Activated T-cell treated with anti-CD3 and anti-CD28 coated beads, Interleukin-2, amount 50 U/mL, for 72 hours (primary cell): Measurements from ENCODE around the gene WWOX. TPM values are rescaled to one million over a fixed set of nuclear protein-coding genes. Genes with fewer than 3 reads are reported as not detected.

Experiments
- ATAC-seq, 2 donors: fragments of 150-1000 bp; cut with Tn5 transposase; replicated peaks in 1 of 2; 2 replicates each; pipeline ENCODE4 v1.10.0; 2021; ENCODE audit warnings: moderate library complexity in 2 of 2, mild to moderate bottlenecking in 1 of 2
- DNase-seq, 2 donors: peaks; one replicate each; pipeline ENCODE4 v3.0.0; 2021 to 2022; ENCODE audit warnings: mixed read lengths in 1 of 2
- H3K27ac Mint-ChIP-seq: one replicate; pipeline ENCODE4 v1.8.0; 2022; ENCODE audit warnings: mild to moderate bottlenecking, moderate library complexity, mixed read lengths
- H3K27me3 Mint-ChIP-seq: one replicate; pipeline ENCODE4 v1.8.0; 2022; ENCODE audit warnings: low read depth, mixed read lengths
- H3K36me3 Mint-ChIP-seq, 2 donors: one replicate each; pipeline ENCODE4 v1.8.0; 2022; ENCODE audit warnings: mixed read lengths in 2 of 2, mild to moderate bottlenecking in 1 of 2; ENCODE audit not compliant: insufficient read depth in 2 of 2
- H3K4me1 Mint-ChIP-seq: one replicate; pipeline ENCODE4 v1.8.0; 2022; ENCODE audit warnings: low read depth, mixed read lengths
- H3K4me3 Mint-ChIP-seq, 2 donors: one replicate each; pipeline ENCODE4 v1.8.0; 2022; ENCODE audit warnings: mild to moderate bottlenecking in 2 of 2, mixed read lengths in 2 of 2, moderate library complexity in 2 of 2
- H3K9me3 Mint-ChIP-seq, 2 donors: one replicate each; pipeline ENCODE4 v1.8.0; 2022; ENCODE audit warnings: mixed read lengths in 2 of 2
- total RNA-seq, 2 donors: library from RNA; stranded (reverse); gene quantifications; one replicate each; pipeline ENCODE4 v1.2.3, GENCODE V29; 2022

Gene WWOX
- total RNA-seq, 2 donors from 2014 or later, result 21.2 to 21.5 TPM

- ATAC-seq (no peak), DNase-seq (no peak)
Observed at GRCh38 chr16:78480588-78480987, 381.1 kb downstream of the WWOX start.

GRCh38 chr16:78483124-78483992 lies 383.9 kb downstream of the WWOX start:
- H3K27me3 Mint-ChIP-seq, result no peaks in the 10 kb centered on the region

More at GRCh38 chr16:78480588-78480987, 381.1 kb downstream of the WWOX start:
- H3K27me3 Mint-ChIP-seq, result no peaks in the 10 kb centered on the region
- no peaks in the 10 kb centered on the region for H3K36me3 Mint-ChIP-seq
- no peak overlapping the region for H3K27ac Mint-ChIP-seq
- H3K9me3 Mint-ChIP-seq, result no peaks in the 10 kb centered on the region
- no peaks in the 10 kb centered on the region for H3K4me1 Mint-ChIP-seq
- no peak overlapping the region for H3K4me3 Mint-ChIP-seq

GRCh38 chr16:78484509-78485058 lies 385.1 kb downstream of the WWOX start:
- no peak overlapping the region for H3K27ac Mint-ChIP-seq
- H3K4me3 Mint-ChIP-seq, result no peak overlapping the region
- H3K27me3 Mint-ChIP-seq, result no peaks in the 10 kb centered on the region
- H3K4me1 Mint-ChIP-seq, result no peaks in the 10 kb centered on the region
- no peaks in the 10 kb centered on the region for H3K9me3 Mint-ChIP-seq
- ATAC-seq, result no peak
- DNase-seq, result no peak
- H3K36me3 Mint-ChIP-seq, result no peaks in the 10 kb centered on the region

More at GRCh38 chr16:78483124-78483992, 383.9 kb downstream of the WWOX start:
- ATAC-seq, result no peak
- Mint-ChIP-seq H3K9me3 (no peaks in the 10 kb centered on the region), H3K4me3 (no peak overlapping the region), H3K27ac (no peak overlapping the region), H3K4me1 (no peaks in the 10 kb centered on the region), H3K36me3 (no peaks in the 10 kb centered on the region)
- DNase-seq, result no peak

- no peak for DNase-seq
- Mint-ChIP-seq H3K9me3 (no peaks in the 10 kb centered on the region), H3K4me3 (no peak overlapping the region), H3K4me1 (no peaks in the 10 kb centered on the region), H3K27ac (no peak overlapping the region), H3K27me3 (no peaks in the 10 kb centered on the region), H3K36me3 (no peaks in the 10 kb centered on the region)
- no peak for ATAC-seq
Observed at GRCh38 chr16:78485188-78485916, 385.9 kb downstream of the WWOX start.

- Mint-ChIP-seq H3K36me3 (no peaks in the 10 kb centered on the region), H3K27ac (no peak overlapping the region), H3K4me1 (no peaks in the 10 kb centered on the region), H3K27me3 (no peaks in the 10 kb centered on the region), H3K4me3 (no peak overlapping the region), H3K9me3 (no peaks in the 10 kb centered on the region)
- DNase-seq (no peak), ATAC-seq (no peak)
Observed at GRCh38 chr16:78485917-78486257, 386.4 kb downstream of the WWOX start.

- Mint-ChIP-seq H3K27me3 (no peaks in the 10 kb centered on the region), H3K4me1 (no peaks in the 10 kb centered on the region), H3K4me3 (no peak overlapping the region), H3K9me3 (no peaks in the 10 kb centered on the region), H3K27ac (no peak overlapping the region), H3K36me3 (no peaks in the 10 kb centered on the region)
- no peak for DNase-seq
- ATAC-seq, result no peak
Observed at GRCh38 chr16:78487471-78487870, 388.0 kb downstream of the WWOX start.

GRCh38 chr16:78489072-78489471 lies 389.6 kb downstream of the WWOX start:
- Mint-ChIP-seq H3K4me3 (no peak overlapping the region), H3K9me3 (no peaks in the 10 kb centered on the region), H3K4me1 (no peaks in the 10 kb centered on the region), H3K27ac (no peak overlapping the region), H3K36me3 (no peaks in the 10 kb centered on the region), H3K27me3 (no peaks in the 10 kb centered on the region)
- DNase-seq, result no peak
- ATAC-seq, result no peak

- Mint-ChIP-seq H3K4me3 (no peak overlapping the region), H3K9me3 (no peaks in the 10 kb centered on the region), H3K4me1 (no peaks in the 10 kb centered on the region), H3K36me3 (no peaks in the 10 kb centered on the region), H3K27ac (no peak overlapping the region), H3K27me3 (no peaks in the 10 kb centered on the region)
- ATAC-seq (no peak), DNase-seq (no peak)
Observed at GRCh38 chr16:78489631-78490030, 390.2 kb downstream of the WWOX start.

GRCh38 chr16:78490431-78490830 lies 391.0 kb downstream of the WWOX start:
- Mint-ChIP-seq H3K9me3 (no peaks in the 10 kb centered on the region), H3K4me3 (no peak overlapping the region), H3K4me1 (no peaks in the 10 kb centered on the region), H3K27me3 (no peaks in the 10 kb centered on the region), H3K36me3 (no peaks in the 10 kb centered on the region), H3K27ac (no peak overlapping the region)
- no peak for DNase-seq
- ATAC-seq, result no peak

- Mint-ChIP-seq H3K9me3 (no peaks in the 10 kb centered on the region), H3K36me3 (no peaks in the 10 kb centered on the region), H3K27ac (no peak overlapping the region), H3K27me3 (no peaks in the 10 kb centered on the region), H3K4me1 (no peaks in the 10 kb centered on the region), H3K4me3 (no peak overlapping the region)
- DNase-seq (no peak), ATAC-seq (no peak)
Observed at GRCh38 chr16:78490847-78491246, 391.4 kb downstream of the WWOX start.

- no peaks in the 10 kb centered on the region for H3K9me3 Mint-ChIP-seq
- H3K27me3 Mint-ChIP-seq, result no peaks in the 10 kb centered on the region
- H3K27ac Mint-ChIP-seq, result no peak overlapping the region
- ATAC-seq (no peak), DNase-seq (no peak)
- no peaks in the 10 kb centered on the region for H3K36me3 Mint-ChIP-seq
- no peak overlapping the region for H3K4me3 Mint-ChIP-seq
- H3K4me1 Mint-ChIP-seq, result no peaks in the 10 kb centered on the region
Observed at GRCh38 chr16:78493573-78493972, 394.1 kb downstream of the WWOX start.

- no peak for ATAC-seq
- Mint-ChIP-seq H3K4me3 (no peak overlapping the region), H3K36me3 (no peaks in the 10 kb centered on the region), H3K4me1 (no peaks in the 10 kb centered on the region), H3K27ac (no peak overlapping the region), H3K27me3 (no peaks in the 10 kb centered on the region), H3K9me3 (no peaks in the 10 kb centered on the region)
- DNase-seq, result no peak
Observed at GRCh38 chr16:78494105-78494504, 394.7 kb downstream of the WWOX start.

GRCh38 chr16:78494674-78495073 lies 395.2 kb downstream of the WWOX start:
- Mint-ChIP-seq H3K27me3 (no peaks in the 10 kb centered on the region), H3K4me1 (no peaks in the 10 kb centered on the region), H3K9me3 (no peaks in the 10 kb centered on the region), H3K36me3 (no peaks in the 10 kb centered on the region), H3K4me3 (no peak overlapping the region), H3K27ac (no peak overlapping the region)
- DNase-seq, result no peak
- ATAC-seq, result no peak
